ENCODE data around the gene TBCB.
"Not testable (repeated sequence)": the region's sequence is repeated elsewhere in the genome, so short reads cannot be mapped to it uniquely, and the experiment has no call there.

Gene TBCB

GRCh38 chr19:36173846-36174245, 58.6 kb downstream of the TBCB start:
- DNase-seq (ENCODE audit: low read depth in 2 of 2) = not testable (repeated sequence)
